ENCODE data around the gene RAPGEF3. TPM values are rescaled to one million over a fixed set of nuclear protein-coding genes. Genes with fewer than 3 reads are reported as not detected.
A peak's percentile ranks its signal among the peaks of the same experiment; 100 is the strongest.

The RAPGEF3 gene
- total and polyA plus RNA-seq, 2 of the 13 experiments (the other 11 are each of a cell fraction or from before 2014, with no cell fraction given): 0.07 TPM

- TF ChIP-seq, protein P1, sequence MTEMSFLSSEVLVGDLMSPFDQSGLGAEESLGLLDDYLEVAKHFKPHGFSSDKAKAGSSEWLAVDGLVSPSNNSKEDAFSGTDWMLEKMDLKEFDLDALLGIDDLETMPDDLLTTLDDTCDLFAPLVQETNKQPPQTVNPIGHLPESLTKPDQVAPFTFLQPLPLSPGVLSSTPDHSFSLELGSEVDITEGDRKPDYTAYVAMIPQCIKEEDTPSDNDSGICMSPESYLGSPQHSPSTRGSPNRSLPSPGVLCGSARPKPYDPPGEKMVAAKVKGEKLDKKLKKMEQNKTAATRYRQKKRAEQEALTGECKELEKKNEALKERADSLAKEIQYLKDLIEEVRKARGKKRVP (CRISPR knock-in tag; IDR thresholded peaks at IDR 0.05): peak in 1 of 2 experiments; percentile 5; a peak in 2 of 4 replicates
- TF ChIP-seq ZNF251 (CRISPR knock-in tag; IDR thresholded peaks at IDR 0.05) (no peak), FOXK1 (CRISPR knock-in tag; IDR thresholded peaks at IDR 0.05; ENCODE audit: borderline replicate concordance, low read depth) (peak; percentile 52; the same call in 1 of the 2 replicates), TRIM22 (IDR thresholded peaks at IDR 0.05) (no peak), KLF12 (CRISPR knock-in tag; IDR thresholded peaks at IDR 0.05; ENCODE audit: borderline replicate concordance) (no peak), ZNF720 (CRISPR knock-in tag; IDR thresholded peaks at IDR 0.05) (no peak), ZNF614 (CRISPR knock-in tag; IDR thresholded peaks at IDR 0.05; ENCODE audit: borderline replicate concordance) (no peak), ZNF589 (CRISPR knock-in tag; conservative IDR thresholded peaks at IDR 0.05) (no peak), ZMYM4 (CRISPR knock-in tag; IDR thresholded peaks at IDR 0.05) (peak; percentile 77)
- TF ChIP-seq, protein P2, sequence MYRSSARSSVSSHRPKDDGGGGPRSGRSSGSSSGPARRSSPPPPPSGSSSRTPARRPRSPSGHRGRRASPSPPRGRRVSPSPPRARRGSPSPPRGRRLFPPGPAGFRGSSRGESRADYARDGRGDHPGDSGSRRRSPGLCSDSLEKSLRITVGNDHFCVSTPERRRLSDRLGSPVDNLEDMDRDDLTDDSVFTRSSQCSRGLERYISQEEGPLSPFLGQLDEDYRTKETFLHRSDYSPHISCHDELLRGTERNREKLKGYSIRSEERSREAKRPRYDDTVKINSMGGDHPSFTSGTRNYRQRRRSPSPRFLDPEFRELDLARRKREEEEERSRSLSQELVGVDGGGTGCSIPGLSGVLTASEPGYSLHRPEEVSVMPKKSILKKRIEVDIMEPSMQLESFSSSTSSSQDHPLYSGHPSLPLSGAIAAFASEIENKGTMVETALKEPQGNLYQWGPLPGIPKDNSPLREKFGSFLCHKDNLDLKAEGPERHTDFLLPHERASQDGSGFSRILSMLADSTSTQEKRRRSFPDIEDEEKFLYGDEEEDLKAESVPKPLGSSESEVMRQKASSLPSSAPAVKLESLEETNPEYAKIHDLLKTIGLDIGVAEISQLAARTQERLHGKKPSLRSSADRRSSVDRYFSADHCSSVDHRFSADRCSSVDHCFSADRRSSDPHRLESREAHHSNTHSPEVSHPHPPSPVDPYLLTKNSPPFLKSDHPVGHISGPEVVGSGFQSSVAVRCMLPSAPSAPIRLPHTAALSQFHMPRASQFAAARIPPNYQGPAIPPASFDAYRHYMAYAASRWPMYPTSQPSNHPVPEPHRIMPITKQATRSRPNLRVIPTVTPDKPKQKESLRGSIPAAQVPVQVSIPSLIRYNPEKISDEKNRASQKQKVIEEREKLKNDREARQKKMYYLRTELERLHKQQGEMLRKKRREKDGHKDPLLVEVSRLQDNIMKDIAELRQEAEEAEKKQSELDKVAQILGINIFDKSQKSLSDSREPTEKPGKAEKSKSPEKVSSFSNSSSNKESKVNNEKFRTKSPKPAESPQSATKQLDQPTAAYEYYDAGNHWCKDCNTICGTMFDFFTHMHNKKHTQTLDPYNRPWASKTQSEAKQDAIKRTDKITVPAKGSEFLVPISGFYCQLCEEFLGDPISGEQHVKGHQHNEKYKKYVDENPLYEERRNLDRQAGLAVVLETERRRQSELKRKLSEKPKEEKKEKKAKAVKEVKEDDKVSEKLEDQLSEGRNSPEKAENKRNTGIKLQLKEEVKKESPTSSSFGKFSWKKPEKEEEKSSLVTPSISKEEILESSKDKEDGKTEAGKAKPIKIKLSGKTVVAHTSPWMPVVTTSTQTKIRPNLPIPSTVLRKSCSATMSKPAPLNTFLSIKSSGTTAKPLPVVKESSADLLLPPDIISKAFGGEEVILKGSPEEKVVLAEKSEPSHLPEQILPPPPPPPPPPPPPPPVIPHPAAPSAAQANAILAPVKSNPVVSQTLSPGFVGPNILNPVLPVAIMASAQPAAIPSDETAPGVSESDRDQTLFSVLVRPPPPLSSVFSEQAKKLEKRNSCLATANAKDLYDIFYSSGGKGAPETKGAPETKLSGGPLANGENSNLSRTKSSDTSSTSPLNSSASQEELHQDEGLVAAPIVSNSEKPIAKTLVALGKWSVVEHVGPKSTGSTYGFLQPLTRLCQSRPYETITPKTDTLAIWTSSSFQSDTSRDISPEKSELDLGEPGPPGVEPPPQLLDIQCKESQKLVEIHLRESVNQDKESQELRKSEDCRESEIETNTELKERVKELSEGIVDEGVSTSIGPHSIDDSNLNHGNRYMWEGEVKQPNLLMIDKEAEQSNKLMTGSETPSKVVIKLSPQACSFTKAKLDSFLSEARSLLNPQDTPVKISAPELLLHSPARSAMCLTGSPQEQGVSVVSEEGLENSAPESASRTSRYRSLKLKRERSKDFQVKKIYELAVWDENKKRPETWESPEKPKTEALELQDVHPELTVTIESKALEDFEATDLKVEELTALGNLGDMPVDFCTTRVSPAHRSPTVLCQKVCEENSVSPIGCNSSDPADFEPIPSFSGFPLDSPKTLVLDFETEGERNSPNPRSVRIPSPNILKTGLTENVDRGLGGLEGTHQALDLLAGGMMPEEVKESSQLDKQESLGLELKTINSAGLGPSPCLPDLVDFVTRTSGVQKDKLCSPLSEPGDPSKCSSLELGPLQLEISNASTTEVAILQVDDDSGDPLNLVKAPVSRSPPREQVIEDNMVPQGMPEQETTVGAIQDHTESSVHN (CRISPR knock-in tag; IDR thresholded peaks at IDR 0.05): 0 out of 2 replicates have a peak, but pooled peaks have one; percentile 26
- TF ChIP-seq, protein P3, sequence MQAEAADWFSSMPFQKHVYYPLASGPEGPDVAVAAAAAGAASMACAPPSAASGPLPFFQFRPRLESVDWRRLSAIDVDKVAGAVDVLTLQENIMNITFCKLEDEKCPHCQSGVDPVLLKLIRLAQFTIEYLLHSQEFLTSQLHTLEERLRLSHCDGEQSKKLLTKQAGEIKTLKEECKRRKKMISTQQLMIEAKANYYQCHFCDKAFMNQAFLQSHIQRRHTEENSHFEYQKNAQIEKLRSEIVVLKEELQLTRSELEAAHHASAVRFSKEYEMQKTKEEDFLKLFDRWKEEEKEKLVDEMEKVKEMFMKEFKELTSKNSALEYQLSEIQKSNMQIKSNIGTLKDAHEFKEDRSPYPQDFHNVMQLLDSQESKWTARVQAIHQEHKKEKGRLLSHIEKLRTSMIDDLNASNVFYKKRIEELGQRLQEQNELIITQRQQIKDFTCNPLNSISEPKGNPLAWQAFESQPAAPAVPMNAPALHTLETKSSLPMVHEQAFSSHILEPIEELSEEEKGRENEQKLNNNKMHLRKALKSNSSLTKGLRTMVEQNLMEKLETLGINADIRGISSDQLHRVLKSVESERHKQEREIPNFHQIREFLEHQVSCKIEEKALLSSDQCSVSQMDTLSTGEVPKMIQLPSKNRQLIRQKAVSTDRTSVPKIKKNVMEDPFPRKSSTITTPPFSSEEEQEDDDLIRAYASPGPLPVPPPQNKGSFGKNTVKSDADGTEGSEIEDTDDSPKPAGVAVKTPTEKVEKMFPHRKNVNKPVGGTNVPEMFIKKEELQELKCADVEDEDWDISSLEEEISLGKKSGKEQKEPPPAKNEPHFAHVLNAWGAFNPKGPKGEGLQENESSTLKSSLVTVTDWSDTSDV (CRISPR knock-in tag; IDR thresholded peaks at IDR 0.05): peak; percentile 19; the same call in 1 of the 2 replicates
- TF ChIP-seq, protein P4, sequence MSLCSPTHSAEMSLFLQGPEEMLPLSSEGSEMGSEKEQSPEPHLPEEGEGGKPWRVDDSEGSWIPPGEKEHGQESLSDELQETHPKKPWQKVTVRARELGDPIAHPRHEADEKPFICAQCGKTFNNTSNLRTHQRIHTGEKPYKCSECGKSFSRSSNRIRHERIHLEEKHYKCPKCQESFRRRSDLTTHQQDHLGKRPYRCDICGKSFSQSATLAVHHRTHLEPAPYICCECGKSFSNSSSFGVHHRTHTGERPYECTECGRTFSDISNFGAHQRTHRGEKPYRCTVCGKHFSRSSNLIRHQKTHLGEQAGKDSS (CRISPR knock-in tag; IDR thresholded peaks at IDR 0.05; ENCODE audit: borderline replicate concordance, low read depth): peak; percentile 87
Measured at GRCh38 chr12:47705566-47706425, 52.9 kb downstream of the RAPGEF3 start, which contains the start of gene RPAP3 (continued).
